IPS-18c (cell line): ENCODE measurements around the gene CEP85.
"Not testable (repeated sequence)": the region's sequence is repeated elsewhere in the genome, so short reads cannot be mapped to it uniquely, and the experiment has no call there.

Source experiments
- H3K4me3 ChIP-seq: 2 replicates; pipeline ENCODE4 v1.7.0; 2013; ENCODE audit warnings: low read depth, mild to moderate bottlenecking, low read length, moderate library complexity; ENCODE audit not compliant: insufficient read depth
- H3K9me3 ChIP-seq: one replicate; pipeline ENCODE4 v1.6.1; 2013; ENCODE audit warnings: mild to moderate bottlenecking, low read length, moderate library complexity; ENCODE audit not compliant: control insufficient read depth, insufficient read depth

The CEP85 gene

DNA sequence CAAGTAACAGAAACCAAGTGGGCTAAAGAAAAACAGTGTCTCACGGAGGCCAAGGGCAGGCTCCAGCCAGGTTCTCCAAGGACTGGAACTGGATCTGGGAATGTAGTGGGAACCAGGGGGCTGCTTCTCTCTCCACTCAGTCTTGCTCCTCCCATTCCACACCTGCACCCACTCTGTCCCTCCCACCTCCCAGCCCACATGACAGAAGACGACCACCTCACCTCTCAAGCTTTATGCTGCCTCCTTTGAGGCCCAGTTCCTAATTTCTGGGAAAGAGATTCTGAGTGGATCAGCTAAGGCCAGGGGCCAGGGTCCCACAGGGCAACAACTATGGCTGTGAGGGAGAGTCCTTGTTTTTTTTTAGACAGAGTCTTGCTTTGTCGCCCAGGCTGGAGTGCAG lies 18.8 kb upstream of the CEP85 start:
- H3K9me3 ChIP-seq: no peaks in the 10 kb centered on the region

GRCh38 chr1:26218906-26219494 lies 15.0 kb upstream of the CEP85 start:
- no peak overlapping the region for H3K4me3 ChIP-seq
- no peaks in the 10 kb centered on the region for H3K9me3 ChIP-seq

More for the DNA sequence above, 18.8 kb upstream of the CEP85 start:
- no peak overlapping the region for H3K4me3 ChIP-seq

DNA sequence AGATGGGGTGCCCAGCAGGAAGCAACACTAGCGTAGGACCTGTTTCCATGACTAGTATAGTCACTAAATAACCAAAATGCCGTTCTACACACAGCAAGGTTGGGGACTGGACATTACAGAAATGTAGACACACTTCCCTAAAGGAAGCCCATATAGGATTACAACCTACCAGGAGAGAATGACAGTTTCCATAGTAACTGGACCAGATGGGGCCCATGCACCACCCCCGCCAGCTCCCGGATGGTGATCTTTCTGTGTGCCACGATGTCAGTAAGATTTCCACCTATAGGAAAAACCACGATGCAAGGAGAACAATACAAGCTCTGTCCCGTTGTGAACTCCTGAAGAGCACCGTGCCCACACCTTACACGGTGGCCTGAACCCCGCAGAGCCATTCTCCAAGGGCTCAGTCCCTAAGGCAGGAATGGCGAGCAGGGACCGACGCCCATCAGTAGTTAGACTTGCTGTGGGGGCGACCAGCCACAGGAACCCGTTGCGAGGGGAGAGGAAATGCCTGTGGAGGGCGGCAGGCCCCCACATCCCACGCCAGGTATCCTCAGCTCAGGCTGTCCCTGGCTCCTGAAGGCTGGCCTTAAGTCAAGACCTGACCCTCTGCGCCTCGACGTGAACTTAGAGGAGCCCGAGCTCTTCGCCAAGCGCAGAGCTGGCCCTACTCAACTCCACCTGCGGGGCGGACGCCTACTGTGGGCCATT lies 13.6 kb upstream of the CEP85 start:
- no peak overlapping the region for H3K4me3 ChIP-seq
- H3K9me3 ChIP-seq: no peaks in the 10 kb centered on the region

GRCh38 chr1:26221094-26221493 lies 12.9 kb upstream of the CEP85 start:
- H3K9me3 ChIP-seq: no peaks in the 10 kb centered on the region
- no peak overlapping the region for H3K4me3 ChIP-seq

DNA sequence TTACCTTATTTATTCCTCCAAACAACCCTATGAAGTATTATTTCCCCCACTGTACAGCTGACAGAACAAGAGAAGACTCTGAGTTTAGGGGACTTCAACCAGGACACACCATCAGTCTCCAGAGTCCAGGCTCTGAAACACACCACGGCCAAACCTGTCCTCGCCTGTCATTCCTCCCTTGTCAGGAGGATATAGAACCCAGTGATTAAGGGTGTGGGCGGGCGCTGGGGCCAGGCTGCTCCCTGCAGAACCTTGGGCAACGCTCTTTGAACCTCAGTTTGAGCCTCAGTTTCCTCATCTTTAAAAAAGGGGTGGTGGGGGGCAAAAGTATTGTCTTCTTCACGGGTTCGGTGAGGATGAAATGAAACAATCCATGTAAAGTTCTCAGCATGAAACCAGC lies 9.4 kb upstream of the CEP85 start:
- H3K4me3 ChIP-seq: no peak overlapping the region; the same call in 1 of the 2 replicates
- H3K9me3 ChIP-seq: no peaks in the 10 kb centered on the region

DNA sequence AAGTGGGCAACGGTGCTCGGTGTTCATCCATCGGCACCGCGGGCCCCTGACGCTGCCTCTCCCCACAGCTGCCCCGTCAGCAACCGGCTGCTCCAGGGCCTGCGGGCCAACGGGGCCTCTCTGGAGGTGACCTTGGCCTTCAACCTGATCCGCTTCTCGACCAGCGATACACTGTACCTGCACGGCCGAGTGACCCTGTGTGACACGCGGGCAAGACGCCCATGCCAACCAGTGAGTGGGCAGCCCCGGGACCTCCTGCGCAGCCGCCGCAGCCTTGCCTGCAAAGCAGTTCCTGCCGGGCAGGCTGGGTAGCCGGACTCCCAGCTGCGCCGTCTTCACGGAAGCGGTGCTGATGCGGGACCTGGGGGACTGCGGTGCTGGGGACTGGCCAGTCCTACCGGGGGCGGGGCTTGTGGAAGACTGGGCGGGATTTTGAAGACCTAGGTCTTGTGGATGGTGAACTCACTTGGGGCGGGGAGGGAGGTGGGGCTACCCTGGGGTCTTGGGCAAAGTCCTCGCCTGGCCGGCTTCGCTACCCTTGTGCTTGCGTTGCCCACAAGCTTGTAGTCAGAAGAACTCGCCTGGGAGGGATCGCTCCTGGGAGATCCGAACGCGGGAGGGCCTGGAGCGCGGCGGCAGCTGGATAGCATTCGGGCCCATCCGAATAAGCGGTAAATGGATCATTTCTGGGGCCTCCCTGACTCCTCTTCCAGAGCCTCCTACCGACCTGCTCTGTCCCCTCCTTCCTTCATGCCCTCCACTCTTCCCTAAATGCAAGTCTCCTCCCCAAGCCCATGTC lies 8.8 kb upstream of the CEP85 start:
- H3K9me3 ChIP-seq: no peaks in the 10 kb centered on the region

DNA sequence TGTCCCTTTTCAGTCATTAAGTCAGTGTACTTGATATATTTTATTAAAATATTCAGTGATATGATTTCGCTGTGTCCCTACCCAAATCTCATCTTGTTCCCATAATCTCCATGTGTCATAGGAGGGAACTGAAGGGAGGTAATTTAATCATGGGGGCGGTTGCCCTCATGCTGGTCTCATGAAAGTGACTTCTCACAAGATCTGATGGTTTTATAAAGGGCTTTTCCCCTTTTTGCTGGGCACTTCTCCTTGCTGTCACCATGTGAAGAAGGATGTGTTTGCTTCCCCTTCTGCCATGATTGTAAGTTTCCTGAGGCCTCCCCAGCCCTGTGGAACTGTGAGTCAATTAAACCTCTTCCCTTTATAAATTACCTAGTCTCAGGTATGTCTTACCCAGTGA lies 3.3 kb upstream of the CEP85 start:
- H3K9me3 ChIP-seq, H3K4me3 ChIP-seq: not testable (repeated sequence)

More for the DNA sequence above, 8.8 kb upstream of the CEP85 start:
- H3K4me3 ChIP-seq: peak overlapping the region; percentile 62

GRCh38 chr1:26234644-26235370 lies 807 bp downstream of the CEP85 start:
- Histone ChIP-seq H3K9me3 (no peaks in the 10 kb centered on the region), H3K4me3 (peak overlapping the region; percentile 98)

GRCh38 chr1:26237230-26237966 lies 3.4 kb downstream of the CEP85 start:
- H3K9me3 ChIP-seq: no peaks in the 10 kb centered on the region
- no peak overlapping the region for H3K4me3 ChIP-seq

DNA sequence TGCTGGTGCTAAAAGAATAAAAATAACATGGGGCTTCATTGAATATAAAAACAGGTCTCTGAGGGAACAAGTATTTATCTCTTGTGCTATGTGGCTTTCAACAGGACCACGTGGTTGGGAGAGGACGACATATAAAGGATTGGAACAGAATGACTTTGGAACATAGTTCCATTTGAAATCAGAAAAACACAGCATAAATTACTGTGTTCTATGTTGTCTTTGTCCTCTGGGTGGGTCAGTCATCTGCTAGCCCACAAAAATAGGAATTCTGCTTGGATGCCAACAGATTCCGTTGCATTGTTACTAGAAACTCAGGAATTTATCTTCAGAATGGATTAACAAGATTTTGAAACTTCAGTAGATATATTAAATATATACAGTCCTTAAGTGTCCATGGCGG lies 5.9 kb downstream of the CEP85 start:
- Histone ChIP-seq H3K4me3 (no peak overlapping the region), H3K9me3 (no peaks in the 10 kb centered on the region)

DNA sequence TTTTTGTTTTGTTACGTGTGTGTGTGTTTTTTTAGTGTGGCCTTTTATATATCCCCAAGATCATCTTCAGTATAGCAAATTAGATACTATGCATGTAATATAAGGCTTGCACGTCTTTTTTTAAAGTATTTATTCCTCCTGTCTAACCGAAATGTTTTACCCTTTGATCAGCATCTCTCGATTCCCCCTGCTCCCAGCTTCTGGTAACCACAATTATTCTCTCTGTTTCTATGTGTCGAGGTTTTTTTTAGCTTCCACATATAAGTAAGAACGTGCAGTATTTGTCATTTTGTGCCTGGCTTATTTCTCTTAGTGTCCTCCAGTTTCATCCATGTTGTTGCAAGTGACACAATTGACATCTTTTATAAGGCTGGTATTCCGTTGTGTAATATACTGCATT lies 18.7 kb downstream of the CEP85 start:
- Histone ChIP-seq H3K9me3 (no peaks in the 10 kb centered on the region), H3K4me3 (no peak overlapping the region)

- no peak overlapping the region for H3K4me3 ChIP-seq
- no peaks in the 10 kb centered on the region for H3K9me3 ChIP-seq
Measured at GRCh38 chr1:26254404-26254803, 20.4 kb downstream of the CEP85 start.

DNA sequence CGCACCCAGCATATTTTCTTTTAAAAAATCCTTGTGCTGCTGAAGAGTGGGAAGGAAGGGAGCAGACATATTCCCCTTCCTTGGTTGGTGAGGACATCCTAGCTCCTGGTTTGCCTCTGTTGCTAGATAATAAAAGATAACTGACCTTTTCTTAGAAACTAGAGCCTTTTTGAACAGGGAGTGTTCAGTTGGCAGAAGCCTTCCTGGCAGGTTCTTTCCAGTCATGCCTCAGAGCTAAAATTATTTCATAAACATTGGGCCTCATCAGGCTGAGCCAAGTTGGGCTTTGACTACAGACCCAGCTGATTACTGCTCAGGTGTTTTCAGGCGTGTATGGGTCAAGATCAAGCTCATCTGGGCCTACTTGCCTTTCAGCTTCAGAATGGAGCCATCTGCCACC lies 23.2 kb downstream of the CEP85 start:
- Histone ChIP-seq H3K9me3 (no peaks in the 10 kb centered on the region), H3K4me3 (no peak overlapping the region)

DNA sequence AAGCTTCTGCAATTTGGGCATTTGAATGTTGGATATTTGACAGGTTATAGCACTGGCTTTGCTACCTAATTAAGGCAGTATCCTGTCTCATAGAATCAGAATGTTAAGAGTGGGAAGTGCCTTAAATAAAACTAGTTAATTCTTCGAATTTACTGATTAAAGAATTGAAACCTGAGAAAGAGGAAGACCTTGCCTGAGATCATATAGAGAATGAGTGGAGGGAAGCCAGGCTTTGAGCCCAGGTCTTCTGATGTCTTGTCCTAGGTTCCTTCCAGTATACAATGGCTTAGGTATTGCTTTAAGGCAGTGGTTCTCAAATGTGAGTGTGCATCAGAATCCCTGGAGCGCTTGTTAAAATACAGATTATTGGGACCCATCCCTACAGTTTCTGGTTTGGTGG lies 25.0 kb downstream of the CEP85 start:
- Histone ChIP-seq H3K4me3 (no peak overlapping the region), H3K9me3 (no peaks in the 10 kb centered on the region)

GRCh38 chr1:26259578-26259977 lies 25.6 kb downstream of the CEP85 start:
- H3K9me3 ChIP-seq: no peaks in the 10 kb centered on the region
- no peak overlapping the region for H3K4me3 ChIP-seq

GRCh38 chr1:26263212-26263611 lies 29.2 kb downstream of the CEP85 start:
- no peak overlapping the region for H3K4me3 ChIP-seq
- H3K9me3 ChIP-seq: peaks cover 2% of the 10 kb centered on the region

DNA sequence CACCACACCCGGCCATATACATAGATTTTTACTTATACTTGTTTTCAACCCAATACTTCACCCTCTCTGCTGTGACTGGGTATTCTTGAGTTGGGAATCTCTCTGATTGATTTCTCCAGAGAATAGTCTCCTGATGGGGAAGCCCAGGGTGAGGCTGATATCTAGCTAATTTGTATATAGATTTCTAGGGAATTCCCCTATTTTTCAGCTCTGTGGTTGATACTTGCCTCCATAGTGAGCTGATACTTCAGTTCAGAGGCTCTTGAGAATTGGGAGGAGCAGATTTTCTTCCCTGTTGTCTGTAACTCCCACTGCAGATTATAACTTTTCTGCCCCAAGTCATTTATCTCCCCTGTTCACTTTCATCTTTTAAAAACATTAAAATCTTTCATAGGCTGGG lies 31.4 kb downstream of the CEP85 start:
- H3K9me3 ChIP-seq: peaks cover 2% of the 10 kb centered on the region
- no peak overlapping the region for H3K4me3 ChIP-seq
